Activated CD8-positive, alpha-beta T cell treated with anti-CD3 and anti-CD28 coated beads for 36 hours (primary cell): Measurements from ENCODE around the gene WDHD1. TPM values are rescaled to one million over a fixed set of nuclear protein-coding genes. Genes with fewer than 3 reads are reported as not detected.

ENCODE experiments used
- ATAC-seq: fragments of 200-7000 bp; cut with Tn5 transposase; one replicate; pipeline ENCODE4 v1.10.0; 2021; ENCODE audit warnings: mild to moderate bottlenecking, moderate library complexity
- CTCF ChIA-PET: fragments of 350-600 bp; sonication (Branson Sonifier 250); formaldehyde crosslinking; loops from one replicate; lab custom pipeline; 2021; ENCODE audit warnings: antibody characterized with exemption; lab: Charles Lee
- POLR2A ChIA-PET: fragments of 350-600 bp; sonication (Branson Sonifier 250); formaldehyde crosslinking; loops from one replicate; lab custom pipeline; 2021; ENCODE audit warnings: antibody characterized with exemption; lab: Charles Lee
- DNase-seq: peaks from one replicate; pipeline ENCODE4 v3.0.0-alpha.2; 2020
- H3K27ac Mint-ChIP-seq: one replicate; pipeline ENCODE4 v1.8.0; 2021; ENCODE audit warnings: mild to moderate bottlenecking, mixed read lengths
- H3K27me3 Mint-ChIP-seq: one replicate; pipeline ENCODE4 v1.8.0; 2021; ENCODE audit warnings: mixed read lengths
- H3K36me3 Mint-ChIP-seq: one replicate; pipeline ENCODE4 v1.8.0; 2021; ENCODE audit warnings: low read depth, mixed read lengths
- H3K4me1 Mint-ChIP-seq: one replicate; pipeline ENCODE4 v1.8.0; 2021; ENCODE audit warnings: low read depth, mixed read lengths
- H3K4me3 Mint-ChIP-seq: one replicate; pipeline ENCODE4 v1.8.0; 2021; ENCODE audit warnings: mild to moderate bottlenecking, moderate library complexity, mixed read lengths
- H3K9me3 Mint-ChIP-seq: one replicate; pipeline ENCODE4 v1.8.0; 2021; ENCODE audit warnings: mixed read lengths
- intact Hi-C: fragments of 100-400 bp; cut with micrococcal nuclease; formaldehyde crosslinking; loops from one replicate; pipeline ENCODE4 v1.10.0; 2022
- total RNA-seq, 2 experiments: library from RNA; stranded (reverse); gene quantifications; one replicate each; pipeline ENCODE4 v1.2.3, GENCODE V29; 2021
- TF ChIP-seq, protein P1 (sequence below): fragments of 200-600 bp; IDR thresholded peaks from one replicate; pipeline ENCODE4 v1.8.0; 2022; ENCODE audit warnings: antibody characterized with exemption, mild to moderate bottlenecking

Gene WDHD1
- total RNA-seq, 2 experiments from 2014 or later: 59.8 to 68.4 TPM

DNA sequence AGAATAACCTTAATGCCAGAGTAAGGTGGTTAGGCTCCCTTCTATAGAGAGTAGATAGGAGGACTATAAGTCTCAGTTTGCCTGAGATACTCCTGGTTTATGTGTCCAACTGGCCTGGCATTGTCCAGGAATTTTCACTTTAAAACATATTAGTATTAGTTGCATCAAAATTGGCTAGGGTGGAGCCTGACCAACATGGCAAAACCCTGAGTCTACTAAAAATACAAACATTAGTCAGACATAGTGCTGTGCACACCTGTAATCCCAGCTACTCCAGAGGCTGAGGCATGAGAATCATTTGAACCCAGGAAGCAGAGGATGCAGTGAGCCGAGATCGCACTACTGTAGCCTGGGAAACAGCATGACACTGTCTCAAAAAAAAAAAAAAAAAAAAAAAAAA is 11.9 kb downstream of the WDHD1 start:
- intact Hi-C loops: no loop called here
- DNase-seq: no peak
- no peak for ATAC-seq
- Mint-ChIP-seq H3K4me1 (peaks cover 5% of the 10 kb centered on the region), H3K27me3 (no peaks in the 10 kb centered on the region), H3K4me3 (no peak overlapping the region), H3K27ac (no peak overlapping the region), H3K9me3 (no peaks in the 10 kb centered on the region), H3K36me3 (peaks cover 44% of the 10 kb centered on the region)
- POLR2A ChIA-PET: interaction anchor here (0.6 to 1.7 kb wide), 4 partner anchors 9 to 102 kb away, joined by 3 to 4 read pairs (median 4); no protein-coding TSS in a partner anchor
- TF ChIP-seq, protein P1, sequence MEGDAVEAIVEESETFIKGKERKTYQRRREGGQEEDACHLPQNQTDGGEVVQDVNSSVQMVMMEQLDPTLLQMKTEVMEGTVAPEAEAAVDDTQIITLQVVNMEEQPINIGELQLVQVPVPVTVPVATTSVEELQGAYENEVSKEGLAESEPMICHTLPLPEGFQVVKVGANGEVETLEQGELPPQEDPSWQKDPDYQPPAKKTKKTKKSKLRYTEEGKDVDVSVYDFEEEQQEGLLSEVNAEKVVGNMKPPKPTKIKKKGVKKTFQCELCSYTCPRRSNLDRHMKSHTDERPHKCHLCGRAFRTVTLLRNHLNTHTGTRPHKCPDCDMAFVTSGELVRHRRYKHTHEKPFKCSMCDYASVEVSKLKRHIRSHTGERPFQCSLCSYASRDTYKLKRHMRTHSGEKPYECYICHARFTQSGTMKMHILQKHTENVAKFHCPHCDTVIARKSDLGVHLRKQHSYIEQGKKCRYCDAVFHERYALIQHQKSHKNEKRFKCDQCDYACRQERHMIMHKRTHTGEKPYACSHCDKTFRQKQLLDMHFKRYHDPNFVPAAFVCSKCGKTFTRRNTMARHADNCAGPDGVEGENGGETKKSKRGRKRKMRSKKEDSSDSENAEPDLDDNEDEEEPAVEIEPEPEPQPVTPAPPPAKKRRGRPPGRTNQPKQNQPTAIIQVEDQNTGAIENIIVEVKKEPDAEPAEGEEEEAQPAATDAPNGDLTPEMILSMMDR: no peak
- CTCF ChIA-PET: interaction anchor here (0.9 kb wide), 1 partner anchor 12 kb away, joined by 3 read pairs; no protein-coding TSS in a partner anchor

DNA sequence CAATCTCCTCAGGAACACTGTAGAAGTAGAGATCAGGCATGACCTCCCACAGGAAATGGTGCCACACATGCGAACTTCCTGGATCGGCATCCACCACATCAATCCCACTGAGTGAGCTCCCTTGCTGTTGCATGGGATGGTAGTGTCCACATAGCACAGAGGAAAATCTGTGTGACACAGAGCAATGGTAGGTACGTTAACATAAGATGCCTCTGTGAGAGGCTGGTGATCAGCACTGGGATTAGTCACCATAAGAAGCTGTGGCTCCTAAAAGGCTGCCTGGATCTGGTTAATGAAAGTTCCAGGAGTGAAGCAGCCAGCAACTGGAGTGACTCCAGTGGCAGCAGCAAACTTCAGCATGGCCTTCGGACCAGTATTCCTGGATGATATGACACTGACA is 21.8 kb downstream of the WDHD1 start:
- Mint-ChIP-seq H3K4me1 (no peaks in the 10 kb centered on the region), H3K27ac (no peak overlapping the region), H3K9me3 (no peaks in the 10 kb centered on the region), H3K36me3 (peaks cover 54% of the 10 kb centered on the region), H3K27me3 (no peaks in the 10 kb centered on the region), H3K4me3 (no peak overlapping the region)
- intact Hi-C loops: no loop called here
- ATAC-seq (no peak), DNase-seq (no peak)
- CTCF ChIA-PET: interaction anchor here (0.7 to 0.9 kb wide), 2 partner anchors 21 to 46 kb away, joined by 3 read pairs; partner anchors contain the start of gene MAPK1IP1L
- POLR2A ChIA-PET: interaction anchor here (1.3 kb wide), 1 partner anchor 23 kb away, joined by 3 read pairs; no protein-coding TSS in a partner anchor
- TF ChIP-seq, protein P1: no peak

DNA sequence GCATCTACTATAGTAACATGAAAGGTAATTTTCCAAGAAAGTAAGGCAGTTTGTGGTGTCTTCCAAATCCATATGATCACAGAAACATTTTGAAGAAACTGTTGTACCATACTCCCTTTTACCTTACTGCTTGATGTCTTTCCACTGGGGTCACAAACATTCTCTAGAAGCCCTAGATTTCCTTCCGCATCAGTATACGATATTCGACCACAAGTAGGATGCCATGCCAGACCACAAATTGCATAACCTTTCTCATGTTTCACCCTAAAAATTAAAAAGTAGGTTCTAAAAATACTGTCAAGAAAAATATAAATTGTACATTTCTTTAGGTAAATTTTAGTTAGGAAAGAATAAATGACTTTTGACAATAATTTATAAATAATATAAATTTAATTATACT is 26.5 kb downstream of the WDHD1 start:
- H3K36me3 Mint-ChIP-seq: peaks cover 49% of the 10 kb centered on the region
- H3K27ac Mint-ChIP-seq: no peak overlapping the region
- H3K4me3 Mint-ChIP-seq: no peak overlapping the region
- no peaks in the 10 kb centered on the region for H3K27me3 Mint-ChIP-seq
- CTCF ChIA-PET: interaction anchor here (1.8 kb wide), 1 partner anchor 51 kb away, joined by 5 read pairs; the partner anchor contains the start of gene MAPK1IP1L
- TF ChIP-seq, protein P1: no peak
- DNase-seq (no peak), ATAC-seq (no peak)
- H3K4me1 Mint-ChIP-seq: no peaks in the 10 kb centered on the region
- POLR2A ChIA-PET: no interaction called here
- intact Hi-C loops: no loop called here
- no peaks in the 10 kb centered on the region for H3K9me3 Mint-ChIP-seq

DNA sequence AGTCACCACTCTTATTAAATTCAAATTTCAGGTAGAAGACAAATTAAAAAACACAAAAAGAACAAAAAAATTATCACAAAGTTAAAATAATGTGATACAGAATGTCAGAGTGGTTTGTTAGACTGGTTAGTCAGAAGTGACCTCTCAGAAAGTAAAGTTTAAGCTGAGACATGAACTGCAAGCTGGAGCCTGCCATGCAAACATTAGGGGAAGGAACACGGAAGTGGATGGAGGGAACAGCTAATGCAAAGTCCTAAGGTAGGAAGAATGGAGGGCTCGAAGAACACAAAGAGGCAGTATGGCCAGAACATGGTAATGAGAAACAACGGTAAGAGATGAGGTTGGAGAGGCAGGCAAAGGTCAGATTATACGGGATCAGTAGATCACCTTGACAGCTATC is 41.7 kb downstream of the WDHD1 start:
- TF ChIP-seq, protein P1: no peak
- Mint-ChIP-seq H3K27me3 (no peaks in the 10 kb centered on the region), H3K9me3 (no peaks in the 10 kb centered on the region), H3K4me1 (no peaks in the 10 kb centered on the region), H3K4me3 (no peak overlapping the region), H3K36me3 (peaks cover 46% of the 10 kb centered on the region), H3K27ac (no peak overlapping the region)
- DNase-seq (no peak), ATAC-seq (no peak)
- intact Hi-C loops: no loop called here
- ChIA-PET POLR2A (no interaction called here), CTCF (interaction anchor here (0.8 to 1.7 kb wide), 3 partner anchors 82 to 211 kb away, joined by 3 to 6 read pairs (median 4); partner anchors contain the start of gene GCH1)

DNA sequence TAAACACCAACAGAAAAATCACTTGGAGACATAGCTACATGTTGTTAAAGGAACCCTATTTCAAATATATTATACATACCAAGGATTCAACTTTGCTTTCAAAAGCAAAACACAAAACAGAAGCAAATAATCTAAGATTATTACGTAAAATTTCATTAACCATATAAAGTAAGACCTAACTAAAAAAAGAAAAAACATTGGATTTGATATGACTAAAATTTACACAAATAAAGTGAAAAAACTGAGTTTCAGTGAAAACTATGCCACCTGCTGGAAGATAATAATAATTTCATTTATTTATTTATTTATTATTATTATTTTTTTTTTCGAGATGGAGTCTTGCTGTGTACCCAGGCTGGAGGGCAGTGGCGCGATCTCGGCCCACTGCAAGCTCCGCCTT is 45.2 kb downstream of the WDHD1 start:
- ChIA-PET CTCF (interaction anchor here (0.6 kb wide), 1 partner anchor 26 kb away, joined by 3 read pairs; no protein-coding TSS in a partner anchor), POLR2A (no interaction called here)
- H3K27me3 Mint-ChIP-seq: no peaks in the 10 kb centered on the region
- ATAC-seq: no peak
- no peaks in the 10 kb centered on the region for H3K4me1 Mint-ChIP-seq
- no peak for DNase-seq
- intact Hi-C loops: no loop called here
- H3K27ac Mint-ChIP-seq: no peak overlapping the region
- TF ChIP-seq, protein P1: no peak
- H3K36me3 Mint-ChIP-seq: peaks cover 43% of the 10 kb centered on the region
- H3K9me3 Mint-ChIP-seq: no peaks in the 10 kb centered on the region
- no peak overlapping the region for H3K4me3 Mint-ChIP-seq
